HG03097 (cell line): ENCODE data around the gene MAGI3.
"Not testable (repeated sequence)": the region's sequence is repeated elsewhere in the genome, so short reads cannot be mapped to it uniquely, and the experiment has no call there.

Experiments used
- ATAC-seq: cut with Tn5 transposase; IDR thresholded peaks from one replicate; pipeline ENCODE4 v1.9.1; 2021; ENCODE audit not compliant: unreplicated experiment, low FRiP score

The MAGI3 gene

GRCh38 chr1:113396585-113396984, 6.3 kb downstream of the MAGI3 start:
- no peak for ATAC-seq

DNA sequence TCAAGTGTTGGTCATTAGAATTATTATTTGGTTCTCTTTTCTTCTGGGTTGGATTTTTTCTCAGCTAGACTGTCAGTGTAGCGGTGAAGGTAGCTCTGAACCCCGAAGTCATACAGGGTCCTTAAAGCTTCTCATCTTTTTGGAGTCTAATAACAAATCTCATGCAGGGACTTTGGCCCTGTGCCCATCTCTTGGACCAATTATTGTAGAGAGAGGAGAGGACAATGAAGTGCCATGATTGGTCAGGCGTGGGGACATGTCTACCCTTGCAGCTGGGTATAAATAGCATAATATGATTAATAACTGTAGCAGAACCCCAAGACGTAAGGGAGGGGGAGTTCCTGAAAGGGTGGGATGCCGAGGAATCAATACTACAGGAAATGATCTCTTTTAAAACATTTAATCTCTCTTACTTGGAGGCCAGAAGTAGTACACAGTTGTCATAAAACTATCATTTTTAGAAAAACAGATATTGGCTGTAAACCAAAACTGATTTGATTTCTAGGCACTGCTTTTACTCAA, 8.8 kb downstream of the MAGI3 start:
- ATAC-seq = no peak

DNA sequence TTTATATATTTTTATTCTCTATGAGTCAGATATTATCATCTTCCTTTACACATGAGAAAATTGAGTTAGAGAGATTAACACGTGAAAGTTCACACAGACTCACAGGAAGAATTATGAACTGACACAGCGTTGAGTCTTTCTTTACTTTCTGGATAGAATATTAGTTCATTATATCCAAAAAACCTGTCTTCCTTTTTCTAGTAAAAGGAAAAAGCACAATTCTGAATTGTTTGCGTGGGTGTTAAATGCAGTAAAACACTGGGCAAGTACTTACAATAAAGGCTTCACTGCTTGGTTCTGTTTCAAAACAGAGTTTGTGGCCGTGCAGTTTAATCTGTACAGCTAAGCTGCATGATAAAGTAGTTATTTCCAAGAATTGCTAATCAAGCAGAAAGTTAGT, 10.8 kb downstream of the MAGI3 start:
- no peak for ATAC-seq

- no peak for ATAC-seq
Measured at GRCh38 chr1:113401728-113402127, 11.4 kb downstream of the MAGI3 start.

DNA sequence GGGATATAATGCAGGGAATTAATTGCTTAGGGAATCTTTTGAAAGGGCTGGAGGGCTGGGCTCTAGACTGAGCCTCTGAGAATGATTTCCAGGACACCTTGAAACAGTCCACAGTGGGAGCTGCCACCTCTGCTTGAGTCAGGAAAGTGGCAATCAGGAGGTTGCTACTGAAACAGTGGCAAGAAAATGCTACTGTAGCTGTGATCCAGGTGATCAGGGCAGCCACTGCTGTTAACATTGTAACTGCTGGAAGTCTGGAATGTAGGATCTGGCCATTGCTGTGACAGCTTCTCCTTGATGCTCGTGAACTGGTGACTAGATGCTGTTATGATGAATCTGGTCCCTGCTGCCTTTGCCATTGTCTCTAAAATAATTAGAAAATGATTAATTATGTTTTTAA, 12.8 kb downstream of the MAGI3 start:
- no peak for ATAC-seq

GRCh38 chr1:113405573-113405972, 15.3 kb downstream of the MAGI3 start:
- ATAC-seq = no peak

DNA sequence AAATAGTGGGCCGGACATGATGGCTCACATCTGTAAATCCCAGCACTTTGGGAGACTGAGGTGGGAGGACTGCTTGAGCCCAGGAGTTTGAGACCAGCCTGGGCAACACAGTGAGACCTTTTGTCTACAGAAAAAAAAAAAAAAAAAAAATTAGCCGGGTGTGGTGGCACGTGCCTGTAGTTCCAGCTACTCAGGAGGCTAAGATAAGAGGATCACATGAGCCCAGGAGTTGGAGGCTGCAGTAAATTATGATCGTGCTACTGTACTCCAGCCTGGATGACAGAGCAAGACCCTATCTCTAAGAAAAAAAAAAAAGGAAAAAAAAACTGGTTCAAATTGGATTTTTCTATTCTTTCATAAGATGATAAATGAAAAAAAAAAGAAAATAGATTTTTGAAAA, 15.8 kb downstream of the MAGI3 start:
- ATAC-seq = not testable (repeated sequence)

GRCh38 chr1:113409363-113409762, 19.0 kb downstream of the MAGI3 start:
- no peak for ATAC-seq

DNA sequence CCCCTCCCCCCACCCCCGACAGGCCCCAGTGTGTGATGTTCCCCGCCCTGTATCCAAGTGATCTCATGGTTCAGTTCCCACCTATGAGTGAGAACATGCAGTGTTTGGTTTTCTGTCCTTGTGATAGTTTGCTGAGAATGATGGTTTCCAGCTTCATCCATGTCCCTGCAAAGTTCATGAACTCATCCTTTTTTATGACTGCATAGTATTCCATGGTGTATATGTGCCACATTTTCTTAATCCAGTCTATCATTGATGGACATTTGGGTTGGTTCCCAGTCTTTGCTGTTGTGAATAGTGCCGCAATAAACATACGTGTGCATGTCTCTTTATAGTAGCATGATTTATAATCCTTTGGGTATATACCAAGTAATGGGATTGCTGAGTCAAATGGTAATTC, 21.7 kb downstream of the MAGI3 start:
- not testable (repeated sequence) for ATAC-seq

DNA sequence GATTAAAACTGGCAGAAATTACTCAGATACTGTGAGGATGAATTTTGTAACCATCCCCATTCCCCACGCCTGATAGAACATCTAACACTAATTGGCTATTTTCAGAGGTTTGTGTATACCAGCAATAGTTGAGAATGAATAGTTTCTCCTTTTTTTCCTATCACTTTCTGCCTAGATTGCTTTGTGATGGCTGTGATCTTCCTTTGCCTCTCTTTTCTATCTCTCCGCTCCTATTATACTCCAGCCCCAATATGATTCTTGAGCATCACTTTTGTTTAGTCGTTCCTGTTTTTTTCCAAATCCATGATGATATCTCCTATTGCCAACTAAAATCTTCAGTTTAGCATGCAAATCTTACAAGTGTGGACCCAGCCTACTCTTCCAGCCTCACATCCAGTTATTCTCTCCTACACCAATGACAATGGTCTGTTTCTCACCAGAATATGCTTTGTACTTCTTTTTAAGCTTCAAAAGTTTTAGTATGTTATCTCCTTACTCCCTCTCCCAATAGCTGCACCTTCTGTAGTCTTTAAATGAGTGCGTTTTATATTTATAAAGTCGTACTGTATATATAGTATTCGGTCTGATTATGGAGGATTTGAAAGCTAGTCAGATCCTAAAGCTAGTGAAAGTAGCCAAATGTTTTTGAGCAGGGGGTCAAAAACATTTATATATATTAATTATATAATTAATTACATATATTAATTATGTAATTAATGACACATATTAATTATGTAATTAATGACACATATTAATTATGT, 25.2 kb downstream of the MAGI3 start:
- no peak for ATAC-seq

- not testable (repeated sequence) for ATAC-seq
Measured at GRCh38 chr1:113416071-113416470, 25.8 kb downstream of the MAGI3 start.

- ATAC-seq = no peak
Measured at GRCh38 chr1:113416496-113416895, 26.2 kb downstream of the MAGI3 start.

GRCh38 chr1:113422315-113423068, 32.2 kb downstream of the MAGI3 start:
- no peak for ATAC-seq

DNA sequence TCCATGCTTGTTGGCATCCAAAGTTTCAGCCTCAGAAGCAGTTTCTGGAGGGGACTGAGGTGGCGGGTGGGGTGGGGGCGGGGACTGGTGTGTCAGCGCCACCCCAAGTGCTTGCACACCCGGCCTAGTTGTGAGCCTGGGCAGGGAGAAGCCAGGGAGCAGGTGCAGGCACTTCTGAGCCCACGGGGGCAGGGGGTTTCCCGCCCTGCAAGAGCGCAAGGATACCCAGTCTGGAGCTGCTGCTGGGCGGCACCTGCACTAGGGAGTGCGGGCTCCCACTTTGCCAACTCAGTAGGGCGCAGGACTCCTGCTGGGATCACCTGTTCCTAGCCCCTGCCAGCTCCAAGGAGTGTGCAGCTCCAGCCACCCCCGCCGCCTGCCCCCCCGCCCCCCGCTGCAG, 33.5 kb downstream of the MAGI3 start:
- ATAC-seq = no peak

GRCh38 chr1:113429461-113430153, 39.3 kb downstream of the MAGI3 start:
- no peak for ATAC-seq

- no peak for ATAC-seq
Measured at GRCh38 chr1:113433184-113433583, 42.9 kb downstream of the MAGI3 start.

- ATAC-seq = no peak
Measured at GRCh38 chr1:113434081-113434873, 44.0 kb downstream of the MAGI3 start.

DNA sequence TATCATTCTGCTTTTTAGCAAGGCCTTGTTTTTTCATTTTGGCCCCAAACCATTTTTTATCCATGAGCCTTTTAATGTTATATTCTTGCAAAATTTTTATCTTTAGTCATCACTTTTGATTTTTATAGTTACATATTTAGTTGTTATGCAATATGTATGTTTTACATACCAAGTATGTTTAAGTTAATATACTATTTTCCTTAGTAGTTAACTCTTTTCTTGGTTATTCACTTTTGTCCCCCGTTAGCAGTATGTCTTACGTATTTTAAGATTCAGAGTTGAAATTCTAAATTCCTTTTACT, 44.5 kb downstream of the MAGI3 start:
- ATAC-seq = no peak

DNA sequence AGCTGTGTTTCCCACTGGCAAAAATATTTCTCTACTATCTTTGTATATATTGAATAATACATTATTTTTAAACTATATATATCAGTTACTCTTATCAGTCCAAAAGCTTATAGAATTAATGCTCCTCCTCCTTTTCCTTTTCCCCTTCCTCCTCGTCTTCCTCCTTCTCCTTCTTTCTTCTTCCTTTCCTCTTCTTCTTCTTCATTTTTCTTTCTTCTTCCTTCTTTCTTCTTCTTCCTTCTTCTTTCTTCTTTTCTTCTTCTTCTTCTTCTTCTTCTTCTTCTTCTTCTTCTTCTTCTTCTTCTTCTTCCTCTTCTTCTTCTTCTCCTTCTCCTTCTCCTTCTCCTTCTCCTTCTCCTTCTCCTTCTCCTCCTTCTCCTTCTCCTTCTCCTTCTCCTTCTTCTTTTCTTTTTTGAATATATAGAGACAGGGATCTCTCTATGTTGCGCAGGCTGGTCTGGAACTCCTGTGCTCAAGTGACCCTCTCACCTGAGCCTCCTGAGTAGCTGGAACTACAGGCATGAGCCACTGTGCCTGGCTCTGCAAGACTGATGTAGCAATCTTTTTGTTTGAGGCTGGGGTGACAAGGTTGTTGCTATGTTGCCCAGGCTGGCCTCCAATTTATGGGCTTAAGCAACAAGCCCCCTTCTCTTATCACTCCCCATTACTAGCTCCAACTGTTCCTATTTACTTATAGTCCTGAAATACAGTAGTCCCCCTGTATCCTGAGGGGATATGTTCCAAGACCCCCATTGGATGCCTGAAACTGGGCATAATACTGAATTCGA, 47.4 kb downstream of the MAGI3 start:
- ATAC-seq = no peak
